Body of pancreas (tissue), 4 donors: Measurements from ENCODE around the gene MYO18B. TPM values are rescaled to one million over a fixed set of nuclear protein-coding genes. Genes with fewer than 3 reads are reported as not detected.

Experiments
- ATAC-seq: fragments of 150-250 bp; one replicate; pipeline ENCODE4 v1.9.1; 2016
- DNase-seq, 4 donors: peaks; one replicate each; pipeline ENCODE4 v3.0.0-alpha.2; 2019
- H3K27ac ChIP-seq, 4 donors: fragments of 200-600 bp; sonication (generic); 1 replicate in 3 of 4; 2 replicates in 1 of 4; pipeline versions ENCODE4 v1.5.1 to v1.6.1; 2016 to 2019; ENCODE audit warnings: mild to moderate bottlenecking in 1 of 4, mixed read lengths in 1 of 4, moderate library complexity in 1 of 4
- H3K27me3 ChIP-seq, 2 donors: fragments of 200-600 bp; sonication (generic); one replicate each; pipeline ENCODE4 v1.6.0; 2016; ENCODE audit warnings: mild to moderate bottlenecking in 1 of 2
- H3K36me3 ChIP-seq, 2 donors: fragments of 200-600 bp; sonication (generic); replicated peaks in 1 of 2; 2 replicates each; pipeline ENCODE4 v1.5.1; 2016; ENCODE audit warnings: low read depth in 2 of 2; ENCODE audit not compliant: insufficient read depth in 1 of 2
- H3K4me1 ChIP-seq: fragments of 200-600 bp; sonication (generic); one replicate; pipeline ENCODE4 v1.6.0; 2016
- H3K4me3 ChIP-seq, 2 donors: fragments of 200-600 bp; sonication (generic); 1 replicate in 1 of 2; 2 replicates in 1 of 2; pipeline ENCODE4 v1.5.1; 2016 to 2019
- H3K9me3 ChIP-seq, 3 donors: fragments of 200-600 bp; sonication (generic); 1 replicate in 2 of 3; 2 replicates in 1 of 3; pipeline ENCODE4 v1.5.1; 2016
- CTCF ChIP-seq, 7 experiments: fragments of 450-650 bp in 4 of 7; fragments of 200-600 bp in 3 of 7; sonication (generic) in 3 of 7; IDR thresholded peaks; one replicate each; pipeline ENCODE4 v1.5.1; 2016 to 2019; ENCODE audit warnings: antibody characterized with exemption in 7 of 7
- POLR2A ChIP-seq, 3 donors: fragments of 450-650 bp; IDR thresholded peaks; one replicate each; pipeline ENCODE4 v1.6.1; 2016; ENCODE audit warnings: antibody characterized with exemption in 3 of 3, mild to moderate bottlenecking in 2 of 3
- WGBS, 2 donors: methylation state at CpG; one replicate each; pipeline ENCODE4 v1.1.5; 2017; 5-methylcytosine and 5-hydroxymethylcytosine counted together
- intact Hi-C: fragments of 100-400 bp; cut with DNase I; formaldehyde crosslinking; loops from one replicate; pipeline ENCODE4 v1.15.1; 2023
- total RNA-seq, 2 donors: library from RNA; depleted of rRNA; stranded (reverse); fragments of >200 nt; gene quantifications; one replicate each; pipeline ENCODE4 v1.1.0, GENCODE V29; 2016

Gene MYO18B
- total RNA-seq, 2 donors from 2014 or later, result 1.3 TPM; not detected in 1

- DNase-seq (no peak), ATAC-seq (no peak)
- H3K36me3 ChIP-seq, result no peaks in the 10 kb centered on the region
- H3K27ac ChIP-seq, result no peak overlapping the region
- intact Hi-C loops, result no loop called here
- no peaks in the 10 kb centered on the region for H3K27me3 ChIP-seq
- 51 to 65% methylated on average over 2 of the region's 2 CpGs for WGBS, 2 donors
- no peak for TF ChIP-seq CTCF (IDR thresholded peaks at IDR 0.05)
- TF ChIP-seq POLR2A (IDR thresholded peaks at IDR 0.05), result no peak
- H3K4me1 ChIP-seq, result no peaks in the 10 kb centered on the region
- no peaks in the 10 kb centered on the region for H3K9me3 ChIP-seq
- no peak overlapping the region for H3K4me3 ChIP-seq
Measured at GRCh38 chr22:25969901-25970300, 227.9 kb downstream of the MYO18B start.

GRCh38 chr22:25970374-25970911, 228.5 kb downstream of the MYO18B start:
- Histone ChIP-seq H3K9me3 (no peaks in the 10 kb centered on the region), H3K36me3 (no peaks in the 10 kb centered on the region), H3K4me3 (no peak overlapping the region), H3K4me1 (no peaks in the 10 kb centered on the region), H3K27ac (no peak overlapping the region), H3K27me3 (no peaks in the 10 kb centered on the region)
- ATAC-seq (no peak), DNase-seq (peak in 2 of 4 donors; percentile 3 to 11)
- intact Hi-C loops, result no loop called here
- 7 to 8% methylated on average over 6 of the region's 6 CpGs for WGBS, 2 donors
- no peak for TF ChIP-seq POLR2A (IDR thresholded peaks at IDR 0.05)
- no peak for TF ChIP-seq CTCF (IDR thresholded peaks at IDR 0.05)

- DNase-seq (no peak), ATAC-seq (no peak)
- Histone ChIP-seq H3K4me3 (no peak overlapping the region), H3K9me3 (no peaks in the 10 kb centered on the region), H3K27me3 (no peaks in the 10 kb centered on the region), H3K27ac (no peak overlapping the region), H3K4me1 (no peaks in the 10 kb centered on the region), H3K36me3 (no peaks in the 10 kb centered on the region)
- WGBS, 2 donors, result 64 to 69% methylated on average over 9 of the region's 9 CpGs
- intact Hi-C loops, result no loop called here
- TF ChIP-seq POLR2A (IDR thresholded peaks at IDR 0.05) (no peak), CTCF (IDR thresholded peaks at IDR 0.05) (no peak)
Measured at GRCh38 chr22:25970999-25971811, 229.2 kb downstream of the MYO18B start.

GRCh38 chr22:25972397-25972796, 230.4 kb downstream of the MYO18B start:
- H3K27ac ChIP-seq, result no peak overlapping the region
- 59 to 67% methylated on average over 9 of the region's 9 CpGs for WGBS, 2 donors
- no peaks in the 10 kb centered on the region for H3K9me3 ChIP-seq
- H3K27me3 ChIP-seq, result no peaks in the 10 kb centered on the region
- intact Hi-C loops, result no loop called here
- H3K4me1 ChIP-seq, result no peaks in the 10 kb centered on the region
- ATAC-seq (no peak), DNase-seq (no peak)
- TF ChIP-seq CTCF (IDR thresholded peaks at IDR 0.05) (no peak), POLR2A (IDR thresholded peaks at IDR 0.05) (no peak)
- H3K36me3 ChIP-seq, result no peaks in the 10 kb centered on the region
- H3K4me3 ChIP-seq, result no peak overlapping the region
